Loucy (cell line): ENCODE measurements around the gene TINCR.

ENCODE experiments used
- H2AFZ ChIP-seq: fragments of 200-600 bp; sonication (generic); 2 replicates; pipeline ENCODE4 v1.6.0; 2016; ENCODE audit warnings: antibody characterized with exemption, mild to moderate bottlenecking, low read length, moderate library complexity
- H3F3A ChIP-seq: fragments of 200-600 bp; 2 replicates; pipeline ENCODE4 v1.6.0; 2016; ENCODE audit warnings: antibody characterized with exemption, low read depth, mild to moderate bottlenecking
- H3K27me3 ChIP-seq: fragments of 200-600 bp; sonication (generic); 2 replicates; pipeline ENCODE4 v1.6.1; 2014; ENCODE audit warnings: low read length, mild to moderate bottlenecking; ENCODE audit not compliant: insufficient read depth, poor library complexity, severe bottlenecking
- H3K36me3 ChIP-seq: fragments of 200-600 bp; sonication (generic); 2 replicates; pipeline ENCODE4 v1.6.1; 2016; ENCODE audit warnings: low read length; ENCODE audit not compliant: insufficient read depth
- H3K4me1 ChIP-seq: fragments of 200-600 bp; sonication (generic); 2 replicates; pipeline ENCODE4 v1.5.1; 2014; ENCODE audit warnings: low read length, mild to moderate bottlenecking; ENCODE audit not compliant: insufficient read depth, poor library complexity, severe bottlenecking
- H3K4me2 ChIP-seq: fragments of 200-600 bp; sonication (generic); 2 replicates; pipeline ENCODE4 v1.6.0; 2014; ENCODE audit warnings: antibody characterized with exemption, low read length, low read depth, mild to moderate bottlenecking; ENCODE audit not compliant: poor library complexity, severe bottlenecking
- H3K4me3 ChIP-seq: fragments of 200-600 bp; sonication (generic); 2 replicates; pipeline ENCODE4 v1.5.1; 2014; ENCODE audit warnings: low read length, mild to moderate bottlenecking, mixed read lengths; ENCODE audit not compliant: poor library complexity, severe bottlenecking
- H3K79me2 ChIP-seq: fragments of 200-600 bp; sonication (generic); 2 replicates; pipeline ENCODE4 v1.6.1; 2014; ENCODE audit warnings: low read length; ENCODE audit not compliant: insufficient read depth
- H3K9ac ChIP-seq: fragments of 200-600 bp; sonication (generic); 2 replicates; pipeline ENCODE4 v1.6.0; 2014; ENCODE audit warnings: mild to moderate bottlenecking, low read depth, low read length, moderate library complexity; ENCODE audit not compliant: poor library complexity, severe bottlenecking
- H3K9me2 ChIP-seq: fragments of 200-600 bp; sonication (generic); replicated peaks from 2 replicates; pipeline ENCODE4 v1.6.1; 2016; ENCODE audit warnings: low read depth, low read length, mixed read lengths
- H3K9me3 ChIP-seq: fragments of 200-600 bp; sonication (generic); 2 replicates; pipeline ENCODE4 v1.6.1; 2014; ENCODE audit warnings: mild to moderate bottlenecking, antibody characterized with exemption, low read length, low read depth; ENCODE audit not compliant: insufficient read depth
- H4K20me1 ChIP-seq: fragments of 200-600 bp; sonication (generic); 2 replicates; pipeline ENCODE4 v1.6.0; 2014; ENCODE audit warnings: antibody characterized with exemption, low read length, mild to moderate bottlenecking; ENCODE audit not compliant: insufficient read depth, poor library complexity, severe bottlenecking
- CTCF ChIP-seq: fragments of 200-600 bp; sonication (generic); conservative IDR thresholded peaks from 2 replicates; pipeline ENCODE4 v1.5.1; 2014; ENCODE audit warnings: mild to moderate bottlenecking, antibody characterized with exemption, low read length
- EZH2phosphoT487 ChIP-seq: fragments of 200-600 bp; IDR thresholded peaks from 2 replicates; pipeline ENCODE4 v1.6.1; 2018; ENCODE audit warnings: antibody characterized with exemption, mild to moderate bottlenecking, moderate library complexity, borderline replicate concordance

Gene TINCR

GRCh38 chr19:5585461-5586299, 17.9 kb upstream of the TINCR start:
- H3K27me3 ChIP-seq: no peaks in the 10 kb centered on the region
- no peaks in the 10 kb centered on the region; the same call in 1 of the 2 replicates for H3K79me2 ChIP-seq
- H3K9me2 ChIP-seq: no peaks in the 10 kb centered on the region
- peaks cover 47% of the 10 kb centered on the region; the same call in 1 of the 2 replicates for H3K36me3 ChIP-seq
- no peaks in the 10 kb centered on the region for H3F3A ChIP-seq
- H3K9me3 ChIP-seq: no peaks in the 10 kb centered on the region
- peak overlapping the region; percentile 35 for H3K4me2 ChIP-seq
- peaks cover 6% of the 10 kb centered on the region for H3K4me1 ChIP-seq
- H2AFZ ChIP-seq: no peak overlapping the region
- peak overlapping the region; percentile 51 for H3K9ac ChIP-seq
- no peak for TF ChIP-seq EZH2phosphoT487
- TF ChIP-seq CTCF: no peak
- peaks cover 3% of the 10 kb centered on the region for H4K20me1 ChIP-seq
- H3K4me3 ChIP-seq: no peak overlapping the region

GRCh38 chr19:5580161-5580571, 12.4 kb upstream of the TINCR start:
- H3K36me3 ChIP-seq: peaks cover 3% of the 10 kb centered on the region; the same call in 1 of the 2 replicates
- H3F3A ChIP-seq: no peaks in the 10 kb centered on the region
- peak overlapping the region; percentile 56 for H3K9ac ChIP-seq
- TF ChIP-seq CTCF (no peak), EZH2phosphoT487 (no peak)
- no peaks in the 10 kb centered on the region for H4K20me1 ChIP-seq
- H3K27me3 ChIP-seq: no peaks in the 10 kb centered on the region
- H3K4me2 ChIP-seq: peak overlapping the region; percentile 52
- H2AFZ ChIP-seq: no peak overlapping the region
- H3K4me3 ChIP-seq: peak overlapping the region; percentile 22
- no peaks in the 10 kb centered on the region for H3K79me2 ChIP-seq
- peaks cover 16% of the 10 kb centered on the region for H3K4me1 ChIP-seq
- no peaks in the 10 kb centered on the region for H3K9me3 ChIP-seq
- H3K9me2 ChIP-seq: no peaks in the 10 kb centered on the region

- Histone ChIP-seq H3K27me3 (no peaks in the 10 kb centered on the region), H3K4me1 (peaks cover 16% of the 10 kb centered on the region), H2AFZ (no peak overlapping the region), H3K9me3 (no peaks in the 10 kb centered on the region), H3K4me2 (peak overlapping the region; percentile 52), H3K36me3 (peaks cover 3% of the 10 kb centered on the region; the same call in 1 of the 2 replicates), H3K9me2 (no peaks in the 10 kb centered on the region), H3K4me3 (peak overlapping the region; percentile 22), H3K79me2 (no peaks in the 10 kb centered on the region), H4K20me1 (no peaks in the 10 kb centered on the region), H3K9ac (peak overlapping the region; percentile 56), H3F3A (no peaks in the 10 kb centered on the region)
- no peak for TF ChIP-seq CTCF
- TF ChIP-seq EZH2phosphoT487: no peak
Measured at GRCh38 chr19:5579697-5580096, 11.9 kb upstream of the TINCR start.
